Lower leg skin (tissue), 4 donors: ENCODE data around the gene SLC37A1. TPM values are rescaled to one million over a fixed set of nuclear protein-coding genes. Genes with fewer than 3 reads are reported as not detected.

ENCODE experiments used
- DNase-seq, 2 donors: peaks; one replicate each; pipeline ENCODE4 v3.0.0-alpha.2; 2019; ENCODE audit warnings: low spot score in 2 of 2
- H3K4me3 ChIP-seq: fragments of 200-600 bp; sonication (generic); 2 replicates; pipeline ENCODE4 v1.5.1; 2017; ENCODE audit warnings: mild to moderate bottlenecking, low read depth; ENCODE audit not compliant: poor library complexity, severe bottlenecking
- POLR2A ChIP-seq, 2 donors: fragments of 450-650 bp; IDR thresholded peaks; one replicate each; pipeline ENCODE4 v1.6.1; 2016 to 2017; ENCODE audit warnings: antibody characterized with exemption in 2 of 2, mild to moderate bottlenecking in 1 of 2, moderate library complexity in 1 of 2
- WGBS, 2 donors: methylation state at CpG; one replicate each; pipeline ENCODE4 v1.1.5; 2018; 5-methylcytosine and 5-hydroxymethylcytosine counted together
- intact Hi-C: fragments of 100-400 bp; cut with DNase I; formaldehyde crosslinking; loops from one replicate; pipeline ENCODE4 v1.15.0; 2023; ENCODE audit warnings: low total_unique reads
- total RNA-seq, 4 donors: library from RNA; depleted of rRNA; stranded (reverse); fragments of >200 nt; gene quantifications; one replicate each; pipeline ENCODE4 v1.1.0, GENCODE V29; 2016
- TF ChIP-seq, protein P1 (sequence below), 3 donors: fragments of 450-650 bp; IDR thresholded peaks; one replicate each; pipeline ENCODE4 v1.5.1; 2016; ENCODE audit warnings: antibody characterized with exemption in 3 of 3, mild to moderate bottlenecking in 3 of 3, moderate library complexity in 2 of 3

The SLC37A1 gene
- total RNA-seq, 4 donors from 2014 or later, result 7.4 to 19.2 (median 16.9) TPM

DNA sequence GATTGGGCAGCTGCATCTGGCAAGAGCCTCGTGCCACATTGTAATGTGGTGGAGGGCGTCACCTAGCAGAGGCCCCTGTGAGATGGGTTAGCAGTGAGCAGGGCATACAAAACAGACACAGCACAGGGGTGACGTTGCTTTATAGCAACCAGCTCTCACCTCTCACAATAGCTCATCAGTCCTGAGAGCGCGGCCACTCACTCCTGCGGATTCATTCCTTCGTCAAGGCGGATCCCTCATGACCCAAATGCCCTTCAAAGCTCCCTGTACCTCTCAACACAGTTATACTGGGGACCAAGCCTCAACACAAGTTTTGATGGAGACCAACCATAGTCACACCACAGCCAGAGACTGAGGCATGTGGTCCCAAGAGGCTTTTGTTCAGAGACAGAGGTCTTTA lies 22.9 kb downstream of the SLC37A1 start:
- 89 to 93% methylated on average over 8 of the region's 8 CpGs for WGBS, 2 donors
- TF ChIP-seq, protein P1, sequence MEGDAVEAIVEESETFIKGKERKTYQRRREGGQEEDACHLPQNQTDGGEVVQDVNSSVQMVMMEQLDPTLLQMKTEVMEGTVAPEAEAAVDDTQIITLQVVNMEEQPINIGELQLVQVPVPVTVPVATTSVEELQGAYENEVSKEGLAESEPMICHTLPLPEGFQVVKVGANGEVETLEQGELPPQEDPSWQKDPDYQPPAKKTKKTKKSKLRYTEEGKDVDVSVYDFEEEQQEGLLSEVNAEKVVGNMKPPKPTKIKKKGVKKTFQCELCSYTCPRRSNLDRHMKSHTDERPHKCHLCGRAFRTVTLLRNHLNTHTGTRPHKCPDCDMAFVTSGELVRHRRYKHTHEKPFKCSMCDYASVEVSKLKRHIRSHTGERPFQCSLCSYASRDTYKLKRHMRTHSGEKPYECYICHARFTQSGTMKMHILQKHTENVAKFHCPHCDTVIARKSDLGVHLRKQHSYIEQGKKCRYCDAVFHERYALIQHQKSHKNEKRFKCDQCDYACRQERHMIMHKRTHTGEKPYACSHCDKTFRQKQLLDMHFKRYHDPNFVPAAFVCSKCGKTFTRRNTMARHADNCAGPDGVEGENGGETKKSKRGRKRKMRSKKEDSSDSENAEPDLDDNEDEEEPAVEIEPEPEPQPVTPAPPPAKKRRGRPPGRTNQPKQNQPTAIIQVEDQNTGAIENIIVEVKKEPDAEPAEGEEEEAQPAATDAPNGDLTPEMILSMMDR (IDR thresholded peaks at IDR 0.05), result no peak
- TF ChIP-seq POLR2A (IDR thresholded peaks at IDR 0.05), result no peak
- no peak for DNase-seq
- no peak overlapping the region for H3K4me3 ChIP-seq
- intact Hi-C loops, result no loop called here

DNA sequence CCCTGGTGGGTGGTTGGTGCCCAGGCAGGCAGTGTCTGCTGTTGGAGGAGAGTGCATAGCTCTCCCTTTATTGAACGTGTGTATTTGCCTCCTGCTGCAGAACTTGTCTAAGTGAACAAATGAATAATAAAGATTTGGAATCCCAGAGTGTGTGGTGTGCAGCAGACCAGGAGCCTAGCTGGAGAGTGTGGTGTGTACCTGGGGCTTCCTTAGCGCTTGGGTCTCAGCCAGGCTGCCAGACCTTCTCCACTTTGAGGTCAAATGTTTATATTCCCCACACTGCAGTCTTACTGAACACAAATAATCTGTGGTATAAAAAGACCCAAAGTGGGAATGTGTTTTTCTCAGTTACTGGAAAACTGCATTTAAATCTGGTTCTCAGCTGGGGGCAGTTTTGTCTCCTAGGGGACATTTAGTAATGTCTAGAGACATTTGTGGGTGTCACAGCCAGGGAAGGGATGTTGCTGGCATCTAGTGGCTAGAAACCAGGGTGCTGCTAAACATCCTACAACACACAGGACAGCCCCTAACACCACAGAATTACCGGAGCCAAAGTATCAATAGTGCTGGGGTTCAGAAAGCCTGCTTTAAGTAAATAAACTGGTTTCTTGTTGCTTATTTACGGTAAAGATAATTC lies 23.6 kb downstream of the SLC37A1 start:
- DNase-seq, result no peak
- TF ChIP-seq, protein P1 (IDR thresholded peaks at IDR 0.05), result no peak
- TF ChIP-seq POLR2A (IDR thresholded peaks at IDR 0.05), result no peak
- intact Hi-C loops, result no loop called here
- WGBS, 2 donors, result 82 to 83% methylated on average over 4 of the region's 4 CpGs
- no peak overlapping the region for H3K4me3 ChIP-seq

DNA sequence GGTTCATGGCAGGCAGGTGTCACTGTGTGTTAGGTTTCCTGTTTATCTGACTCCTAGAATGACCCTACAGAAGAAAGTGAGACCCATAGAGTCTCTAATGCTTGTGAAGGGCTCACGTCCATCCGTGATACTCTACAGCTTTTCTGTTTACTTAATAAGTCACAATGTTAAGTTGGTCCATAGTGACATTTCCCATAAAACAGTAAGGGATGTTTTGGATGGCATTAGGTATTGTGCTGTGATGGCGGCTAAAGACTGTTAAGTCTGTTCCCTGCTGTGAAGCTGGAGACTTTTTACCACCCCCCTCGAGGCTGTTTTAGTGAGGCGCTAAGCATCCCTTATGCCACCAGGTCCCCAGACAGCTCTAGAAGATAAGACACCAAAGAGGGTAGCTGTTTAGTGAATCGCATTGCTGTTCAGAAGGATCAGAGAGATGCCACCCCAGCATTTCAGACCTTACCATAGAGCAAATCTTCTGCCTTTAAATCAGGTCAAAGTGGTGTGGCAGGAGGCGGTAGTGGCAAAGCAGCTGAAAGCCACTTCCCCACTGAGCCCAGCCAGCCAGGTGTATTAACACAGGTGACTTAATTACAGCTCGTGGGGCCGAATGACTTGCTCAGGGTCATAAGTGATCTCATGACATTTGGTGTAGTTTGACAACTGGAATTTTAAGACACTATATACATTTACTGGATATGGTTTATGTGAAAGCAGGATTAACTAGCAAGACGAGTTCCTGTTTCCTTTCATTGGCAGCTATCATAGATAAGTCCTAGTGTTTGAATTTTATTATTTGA lies 25.0 kb downstream of the SLC37A1 start:
- WGBS, 2 donors, result 71 to 74% methylated on average over 10 of the region's 10 CpGs
- DNase-seq, result no peak
- TF ChIP-seq, protein P1 (IDR thresholded peaks at IDR 0.05), result no peak
- no peak for TF ChIP-seq POLR2A (IDR thresholded peaks at IDR 0.05)
- H3K4me3 ChIP-seq, result no peak overlapping the region
- intact Hi-C loops, result no loop called here

DNA sequence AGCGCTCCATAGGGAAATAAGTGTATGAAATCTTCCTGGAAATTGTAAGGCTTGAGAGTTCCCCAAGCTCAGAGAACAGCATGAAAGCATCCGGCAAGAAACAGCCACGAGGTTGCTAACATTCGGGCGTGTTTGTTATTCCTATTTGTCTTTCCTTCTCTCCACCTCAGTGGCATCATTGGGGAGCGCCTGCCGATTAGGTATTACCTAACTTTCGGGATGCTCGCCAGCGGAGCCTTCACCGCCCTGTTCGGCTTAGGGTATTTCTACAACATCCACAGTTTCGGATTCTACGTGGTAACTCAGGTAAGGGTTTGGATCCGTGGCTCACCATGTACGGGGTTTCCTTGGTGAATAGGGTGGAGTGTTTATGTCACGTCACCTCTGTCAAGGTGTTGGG lies 25.7 kb downstream of the SLC37A1 start:
- intact Hi-C loops, result no loop called here
- WGBS, 2 donors, result 87% methylated on average over 17 of the region's 17 CpGs
- DNase-seq, result no peak
- no peak overlapping the region for H3K4me3 ChIP-seq
- TF ChIP-seq POLR2A (IDR thresholded peaks at IDR 0.05), result no peak
- TF ChIP-seq, protein P1 (IDR thresholded peaks at IDR 0.05), result no peak

DNA sequence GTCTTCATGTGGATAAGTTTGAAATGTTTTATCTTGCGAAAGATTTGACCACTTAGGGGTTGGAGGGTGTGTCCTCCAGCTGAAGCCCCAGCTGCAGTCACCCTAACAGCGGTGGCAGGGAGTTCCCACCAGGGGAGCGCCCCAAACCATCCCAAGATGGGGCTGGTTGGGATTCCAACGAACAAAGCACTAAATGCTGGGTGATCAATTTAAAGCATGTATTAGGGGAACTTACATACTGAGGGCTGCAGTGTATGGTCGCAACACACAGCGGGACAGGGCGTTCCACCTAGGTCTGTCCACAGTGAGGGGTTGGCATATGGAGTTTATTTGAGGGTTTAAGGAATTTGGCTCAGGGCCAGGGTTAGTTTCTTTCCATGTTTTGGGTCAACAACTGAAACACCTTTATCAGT lies 26.3 kb downstream of the SLC37A1 start:
- intact Hi-C loops, result no loop called here
- TF ChIP-seq, protein P1 (IDR thresholded peaks at IDR 0.05), result no peak
- no peak for TF ChIP-seq POLR2A (IDR thresholded peaks at IDR 0.05)
- no peak for DNase-seq
- H3K4me3 ChIP-seq, result no peak overlapping the region
- 87 to 92% methylated on average over 7 of the region's 7 CpGs for WGBS, 2 donors
